HepG2 (cell line): ENCODE measurements around the gene FLT3LG. TPM values are rescaled to one million over a fixed set of nuclear protein-coding genes. Genes with fewer than 3 reads are reported as not detected.
A peak's percentile ranks its signal among the peaks of the same experiment; 100 is the strongest.

Source experiments
- ARID4A ChIP-seq: sonication (generic); formaldehyde crosslinking; IDR thresholded peaks from 2 replicates; pipeline ENCODE4 v1.5.0; 2020; ENCODE audit warnings: mild to moderate bottlenecking, missing genetic modification reagents, borderline replicate concordance
- CAMTA2 ChIP-seq: sonication (generic); formaldehyde crosslinking; IDR thresholded peaks from 2 replicates; pipeline ENCODE4 v1.4.0; 2020; ENCODE audit warnings: mild to moderate bottlenecking, missing genetic modification reagents, borderline replicate concordance
- FOXK1 ChIP-seq: sonication (generic); formaldehyde crosslinking; IDR thresholded peaks from 2 replicates; pipeline ENCODE4 v1.4.0; 2020; ENCODE audit warnings: low read depth, missing genetic modification reagents, borderline replicate concordance
- FOXM1 ChIP-seq: sonication (generic); formaldehyde crosslinking; IDR thresholded peaks from 2 replicates; pipeline ENCODE4 v1.5.0; 2020; ENCODE audit warnings: missing genetic modification reagents
- GATAD2A ChIP-seq: IDR thresholded peaks from 2 replicates; pipeline ENCODE4 v1.6.1; 2016
- KLF6 ChIP-seq: IDR thresholded peaks from 2 replicates; pipeline ENCODE4 v1.8.0; 2016; ENCODE audit warnings: missing biosample characterization, missing genetic modification reagents
- LBX2 ChIP-seq: sonication (generic); formaldehyde crosslinking; IDR thresholded peaks from 2 replicates; pipeline ENCODE4 v1.5.0; 2020; ENCODE audit warnings: missing genetic modification reagents, mild to moderate bottlenecking, borderline replicate concordance
- MYNN ChIP-seq: sonication (generic); formaldehyde crosslinking; IDR thresholded peaks from 2 replicates; pipeline ENCODE4 v1.4.0; 2020; ENCODE audit warnings: mild to moderate bottlenecking, low read depth, missing genetic modification reagents
- ONECUT2 ChIP-seq: sonication (generic); formaldehyde crosslinking; IDR thresholded peaks from 2 replicates; pipeline ENCODE4 v1.4.0; 2020; ENCODE audit warnings: missing genetic modification reagents
- PAWR ChIP-seq: sonication (generic); formaldehyde crosslinking; IDR thresholded peaks from 2 replicates; pipeline ENCODE4 v1.4.0; 2020; ENCODE audit warnings: missing genetic modification reagents, mild to moderate bottlenecking, borderline replicate concordance
- PAXIP1 ChIP-seq: sonication (generic); formaldehyde crosslinking; conservative IDR thresholded peaks from 2 replicates; pipeline ENCODE4 v1.4.0; 2020; ENCODE audit warnings: mild to moderate bottlenecking, missing genetic modification reagents, moderate library complexity
- PLSCR1 ChIP-seq: sonication (generic); formaldehyde crosslinking; IDR thresholded peaks from 2 replicates; pipeline ENCODE4 v1.5.0; 2020; ENCODE audit warnings: missing genetic modification reagents, mild to moderate bottlenecking, borderline replicate concordance
- ZFAT ChIP-seq: sonication (generic); formaldehyde crosslinking; conservative IDR thresholded peaks from 2 replicates; pipeline ENCODE4 v1.8.1; 2023; ENCODE audit warnings: missing genetic modification reagents, inconsistent platforms
- ZFX ChIP-seq: sonication (generic); formaldehyde crosslinking; IDR thresholded peaks from 2 replicates; pipeline ENCODE4 v1.4.0; 2020; ENCODE audit warnings: mild to moderate bottlenecking, low read depth, missing genetic modification reagents, moderate library complexity
- ZMAT3 ChIP-seq: sonication (generic); formaldehyde crosslinking; conservative IDR thresholded peaks from 2 replicates; pipeline ENCODE4 v1.7.0; 2021; ENCODE audit warnings: missing genetic modification reagents
- ZNF24 ChIP-seq: fragments of 450-650 bp; IDR thresholded peaks from 2 replicates; pipeline ENCODE4 v1.6.1; 2017; ENCODE audit warnings: antibody characterized with exemption, mild to moderate bottlenecking
- ZNF333 ChIP-seq: sonication (generic); formaldehyde crosslinking; IDR thresholded peaks from 2 replicates; pipeline ENCODE4 v1.4.0; 2020; ENCODE audit warnings: mild to moderate bottlenecking, missing genetic modification reagents, borderline replicate concordance
- ZNF644 ChIP-seq: IDR thresholded peaks from 2 replicates; pipeline ENCODE4 v1.6.1; 2016; ENCODE audit warnings: low read depth
- ZNF768 ChIP-seq: sonication (generic); formaldehyde crosslinking; IDR thresholded peaks from 2 replicates; pipeline ENCODE4 v1.4.0; 2020; ENCODE audit warnings: missing genetic modification reagents
- ZNF772 ChIP-seq: sonication (generic); formaldehyde crosslinking; IDR thresholded peaks from 2 replicates; pipeline ENCODE4 v1.5.0; 2020; ENCODE audit warnings: mild to moderate bottlenecking, missing genetic modification reagents
- polyA plus RNA-seq, 8 experiments: library from polyadenylated mRNA; depleted of rRNA in 3 of 8; stranded (reverse) in 7 of 8; unstranded in 1 of 8; fragments of >200 nt; fragmentation: Illumina TruSeq in 4 of 8; extraction: Trizol in 4 of 8; gene quantifications; 2 replicates each; pipeline versions ENCODE4 v1.2.1 to v1.2.3, GENCODE V29; 2011 to 2016; ENCODE audit warnings: low read depth in 4 of 8, missing spikeins in 1 of 8, mixed read lengths in 1 of 8; ENCODE audit not compliant: insufficient read depth in 1 of 8
- total RNA-seq, 5 experiments: library from RNA; depleted of rRNA; stranded (reverse); fragments of >200 nt; fragmentation: Illumina TruSeq; extraction: Trizol; gene quantifications; 2 replicates each; pipeline ENCODE4 v1.2.3, GENCODE V29; 2016; ENCODE audit warnings: low read depth in 1 of 5

The FLT3LG gene
- total and polyA plus RNA-seq, 2 of the 13 experiments (the other 11 are each of a cell fraction or from before 2014, with no cell fraction given) = 1.5 to 2.6 TPM

GRCh38 chr19:49512970-49513745 lies 39.1 kb downstream of the FLT3LG start (continued):
- TF ChIP-seq PAXIP1 (CRISPR knock-in tag) (peak; percentile 71), ZNF772 (CRISPR knock-in tag) (0 out of 2 replicates have a peak, but pooled peaks have one; percentile 59), CAMTA2 (CRISPR knock-in tag) (no peak; the same call in 1 of the 2 replicates), ONECUT2 (no peak), ZNF644 (CRISPR knock-in tag) (no peak), ARID4A (CRISPR knock-in tag) (peak; percentile 75), ZNF333 (peak; percentile 54; the same call in 1 of the 2 replicates), MYNN (CRISPR knock-in tag) (0 out of 2 replicates have a peak, but pooled peaks have one; percentile 43), LBX2 (CRISPR knock-in tag) (0 out of 2 replicates have a peak, but pooled peaks have one; percentile 56), ZFAT (CRISPR knock-in tag) (no peak), FOXK1 (CRISPR knock-in tag) (peak; percentile 56; the same call in 1 of the 2 replicates), ZMAT3 (CRISPR knock-in tag) (no peak), KLF6 (CRISPR knock-in tag) (peak; percentile 63), PAWR (no peak), FOXM1 (no peak), ZNF24 (no peak), PLSCR1 (CRISPR knock-in tag) (no peak), ZFX (CRISPR knock-in tag) (peak; percentile 82), GATAD2A (CRISPR knock-in tag) (0 out of 2 replicates have a peak, but pooled peaks have one; percentile 25), ZNF768 (peak; percentile 59; the same call in 1 of the 2 replicates)
